ENCODE results near the gene CMTM3. TPM values are rescaled to one million over a fixed set of nuclear protein-coding genes. Genes with fewer than 3 reads are reported as not detected.
"Not testable (repeated sequence)": the region's sequence is repeated elsewhere in the genome, so short reads cannot be mapped to it uniquely, and the experiment has no call there.

CMTM3 gene
- total RNA-seq, 2 donors from 2014 or later, result 15.6 to 26.2 TPM

GRCh38 chr16:66563574-66564334 lies 40.8 kb upstream of the CMTM3 start:
- Histone ChIP-seq H3K36me3 (peaks cover 11% of the 10 kb centered on the region), H3K4me1 (no peaks in the 10 kb centered on the region), H3K27me3 (no peaks in the 10 kb centered on the region), H3K9me3 (no peaks in the 10 kb centered on the region), H3K4me3 (no peak overlapping the region), H3K27ac (no peak overlapping the region)
- TF ChIP-seq, protein P1, sequence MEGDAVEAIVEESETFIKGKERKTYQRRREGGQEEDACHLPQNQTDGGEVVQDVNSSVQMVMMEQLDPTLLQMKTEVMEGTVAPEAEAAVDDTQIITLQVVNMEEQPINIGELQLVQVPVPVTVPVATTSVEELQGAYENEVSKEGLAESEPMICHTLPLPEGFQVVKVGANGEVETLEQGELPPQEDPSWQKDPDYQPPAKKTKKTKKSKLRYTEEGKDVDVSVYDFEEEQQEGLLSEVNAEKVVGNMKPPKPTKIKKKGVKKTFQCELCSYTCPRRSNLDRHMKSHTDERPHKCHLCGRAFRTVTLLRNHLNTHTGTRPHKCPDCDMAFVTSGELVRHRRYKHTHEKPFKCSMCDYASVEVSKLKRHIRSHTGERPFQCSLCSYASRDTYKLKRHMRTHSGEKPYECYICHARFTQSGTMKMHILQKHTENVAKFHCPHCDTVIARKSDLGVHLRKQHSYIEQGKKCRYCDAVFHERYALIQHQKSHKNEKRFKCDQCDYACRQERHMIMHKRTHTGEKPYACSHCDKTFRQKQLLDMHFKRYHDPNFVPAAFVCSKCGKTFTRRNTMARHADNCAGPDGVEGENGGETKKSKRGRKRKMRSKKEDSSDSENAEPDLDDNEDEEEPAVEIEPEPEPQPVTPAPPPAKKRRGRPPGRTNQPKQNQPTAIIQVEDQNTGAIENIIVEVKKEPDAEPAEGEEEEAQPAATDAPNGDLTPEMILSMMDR (IDR thresholded peaks at IDR 0.05), result no peak
- no peak for DNase-seq (ENCODE audit: low spot score)

GRCh38 chr16:66566051-66566901 lies 38.2 kb upstream of the CMTM3 start, which contains the start of gene CMTM1:
CMTM1 (plus strand) TSS chr16:66566439; CDS start chr16:66566514, 75 bp downstream.
- Histone ChIP-seq H3K9me3 (no peaks in the 10 kb centered on the region), H3K4me1 (no peaks in the 10 kb centered on the region), H3K27ac (no peak within 1 kb of the TSS), H3K27me3 (no peaks in the 10 kb centered on the region), H3K36me3 (peaks cover 11% of the 10 kb centered on the region), H3K4me3 (no peak within 1 kb of the TSS)
- TF ChIP-seq, protein P1 (IDR thresholded peaks at IDR 0.05), result no peak
- no peak for DNase-seq (ENCODE audit: low spot score)

DNA sequence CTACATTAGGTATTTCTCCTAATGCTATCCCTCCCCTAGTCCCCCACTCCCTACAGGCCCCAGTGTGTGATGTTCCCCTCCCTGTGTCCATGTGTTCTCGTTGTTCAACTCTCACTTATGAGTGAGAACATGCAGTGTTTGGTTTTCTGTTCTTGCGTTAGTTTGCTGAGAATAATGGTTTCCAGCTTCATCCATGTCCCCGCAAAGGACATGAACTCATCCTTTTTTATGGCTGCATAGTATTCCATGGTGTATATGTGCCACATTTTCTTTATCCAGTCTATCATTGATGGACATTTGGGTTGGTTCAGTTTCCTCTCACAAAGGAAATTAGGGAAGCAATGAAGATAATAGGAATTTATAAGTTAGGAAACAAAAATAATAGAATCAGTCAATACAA lies 37.2 kb upstream of the CMTM3 start:
- H3K4me3 ChIP-seq; H3K9me3 ChIP-seq; H3K4me1 ChIP-seq; H3K27me3 ChIP-seq; H3K27ac ChIP-seq; DNase-seq (ENCODE audit: low spot score): not testable (repeated sequence)
- H3K36me3 ChIP-seq, result peaks cover 11% of the 10 kb centered on the region

DNA sequence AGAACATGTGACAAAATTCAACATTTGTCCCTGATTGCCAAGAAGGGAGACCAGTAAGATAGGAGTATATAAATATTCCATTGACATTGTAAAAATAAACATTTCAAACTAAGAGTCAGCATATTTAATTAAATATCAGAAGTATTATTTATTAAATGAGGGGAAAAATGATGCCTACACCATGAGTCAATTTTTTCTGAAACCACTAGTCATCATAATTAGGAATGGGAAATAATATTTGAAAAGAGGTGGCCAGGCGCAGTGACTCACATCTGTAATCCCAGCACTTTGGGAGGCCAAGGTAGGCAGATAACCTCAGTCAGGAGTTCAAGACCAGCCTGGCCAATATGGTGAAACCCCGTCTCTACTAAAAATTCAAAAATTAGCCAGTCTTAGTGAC lies 36.1 kb upstream of the CMTM3 start:
- Histone ChIP-seq H3K4me3 (no peak overlapping the region), H3K36me3 (peaks cover 11% of the 10 kb centered on the region), H3K4me1 (no peaks in the 10 kb centered on the region), H3K27ac (no peak overlapping the region), H3K9me3 (no peaks in the 10 kb centered on the region), H3K27me3 (no peaks in the 10 kb centered on the region)
- TF ChIP-seq, protein P1 (IDR thresholded peaks at IDR 0.05), result no peak
- DNase-seq (ENCODE audit: low spot score), result no peak

DNA sequence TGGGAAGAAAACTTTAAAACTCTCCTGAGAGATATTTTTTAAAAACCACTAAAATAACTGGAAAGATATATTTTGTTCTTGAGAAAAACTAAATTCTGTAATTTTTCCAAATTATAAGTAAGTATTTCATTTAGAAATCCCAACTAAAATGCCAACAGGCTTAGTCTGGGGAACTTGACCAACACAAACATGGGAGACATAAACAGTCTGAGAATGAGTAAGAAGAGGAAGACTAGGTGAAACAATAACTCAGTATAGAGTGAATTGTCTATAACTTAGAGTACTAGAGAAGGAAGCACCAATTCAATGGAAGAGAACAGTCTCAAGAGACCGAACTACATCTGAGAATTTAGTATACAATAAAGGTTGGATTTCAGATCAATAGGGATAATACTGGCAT lies 35.4 kb upstream of the CMTM3 start:
- Histone ChIP-seq H3K4me3 (no peak overlapping the region), H3K27me3 (no peaks in the 10 kb centered on the region), H3K27ac (no peak overlapping the region), H3K36me3 (peaks cover 11% of the 10 kb centered on the region), H3K9me3 (no peaks in the 10 kb centered on the region), H3K4me1 (no peaks in the 10 kb centered on the region)
- no peak for DNase-seq (ENCODE audit: low spot score)
- TF ChIP-seq, protein P1 (IDR thresholded peaks at IDR 0.05), result no peak

DNA sequence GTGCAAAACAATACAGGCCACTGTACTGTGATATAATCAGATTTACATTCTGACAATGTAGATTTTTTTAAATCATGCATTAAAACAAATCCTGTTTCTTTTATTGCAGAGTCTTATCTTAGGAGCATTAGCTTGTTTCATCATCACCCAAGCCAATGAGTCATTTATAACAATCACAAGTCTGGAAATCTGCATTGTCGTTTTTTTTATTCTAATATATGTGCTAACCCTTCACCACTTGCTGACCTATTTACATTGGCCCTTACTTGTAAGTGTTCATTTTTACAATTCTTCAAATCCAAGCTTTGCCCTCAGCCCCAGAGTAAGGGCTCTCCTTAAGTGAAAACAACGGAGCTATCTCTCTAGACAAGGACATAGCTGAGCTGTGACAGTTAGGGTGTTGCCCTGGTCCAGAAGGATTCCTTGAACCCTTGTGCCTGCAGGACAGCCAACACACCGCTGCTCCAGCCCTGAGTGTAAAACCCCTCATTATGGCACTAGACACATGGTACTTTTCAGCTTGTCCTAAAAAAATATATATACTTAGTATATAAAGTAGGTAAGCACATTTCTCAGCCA lies 34.6 kb upstream of the CMTM3 start:
- Histone ChIP-seq H3K27ac (no peak overlapping the region), H3K4me1 (no peaks in the 10 kb centered on the region)
- TF ChIP-seq, protein P1 (IDR thresholded peaks at IDR 0.05), result no peak

More for the DNA sequence above, 34.6 kb upstream of the CMTM3 start:
- Histone ChIP-seq H3K27me3 (no peaks in the 10 kb centered on the region), H3K36me3 (peaks cover 11% of the 10 kb centered on the region), H3K9me3 (no peaks in the 10 kb centered on the region), H3K4me3 (no peak overlapping the region)
- DNase-seq (ENCODE audit: low spot score), result no peak

Measured in right atrium auricular region (tissue), 2 donors.